Heart left ventricle (tissue), 13 donors: ENCODE results near the gene REM2.

ENCODE experiments used
- POLR2A ChIP-seq, 2 donors: fragments of 450-650 bp; IDR thresholded peaks; one replicate each; pipeline ENCODE4 v1.6.1; 2017; ENCODE audit warnings: antibody characterized with exemption in 2 of 2, mild to moderate bottlenecking in 2 of 2, moderate library complexity in 2 of 2
- TF ChIP-seq, protein P1 (sequence below), 12 donors: fragments of 200-600 bp; sonication (generic) in 4 of 12; IDR thresholded peaks; one replicate each; pipeline versions ENCODE4 v1.5.0 to v1.8.0; 2018 to 2022; ENCODE audit warnings: antibody characterized with exemption in 12 of 12, mild to moderate bottlenecking in 5 of 12
- donor health status: ischemic (EF 13 %, LVEDD 7.1; RV severe dilation, severe dysfunction).
- donor health status: DM: no; HTN: yes; CAD: no.
- donor health status: DM: no; HTN: no; CAD: no.
- donor health status: ischemic (EF 25% LVEDD 6.9; RV normal size, moderate dysfunction).
- donor health status: ischemic (EF 25% LVEDD 5.7; RV mildly dilated, moderate dysfunction).
- donor health status: ischemic (EF 35%, LVEDD 5.7; RV mildly dilated, moderate dysfunction).
- donor health status: nonischemic (EF 11% LVEDD 7.7; RV severe dilation, severe dysfunction).
- donor health status: DM: yes; HTN: yes; CAD: no.
- donor health status: PGD.
- donor health status: ischemic (EF 29% LVEDD 5.4; RV normal size, mild dysfunction).
- donor health status: nonischemic (EF 23%, LVEDD 6.1; RV moderate dilation, normal function).

DNA sequence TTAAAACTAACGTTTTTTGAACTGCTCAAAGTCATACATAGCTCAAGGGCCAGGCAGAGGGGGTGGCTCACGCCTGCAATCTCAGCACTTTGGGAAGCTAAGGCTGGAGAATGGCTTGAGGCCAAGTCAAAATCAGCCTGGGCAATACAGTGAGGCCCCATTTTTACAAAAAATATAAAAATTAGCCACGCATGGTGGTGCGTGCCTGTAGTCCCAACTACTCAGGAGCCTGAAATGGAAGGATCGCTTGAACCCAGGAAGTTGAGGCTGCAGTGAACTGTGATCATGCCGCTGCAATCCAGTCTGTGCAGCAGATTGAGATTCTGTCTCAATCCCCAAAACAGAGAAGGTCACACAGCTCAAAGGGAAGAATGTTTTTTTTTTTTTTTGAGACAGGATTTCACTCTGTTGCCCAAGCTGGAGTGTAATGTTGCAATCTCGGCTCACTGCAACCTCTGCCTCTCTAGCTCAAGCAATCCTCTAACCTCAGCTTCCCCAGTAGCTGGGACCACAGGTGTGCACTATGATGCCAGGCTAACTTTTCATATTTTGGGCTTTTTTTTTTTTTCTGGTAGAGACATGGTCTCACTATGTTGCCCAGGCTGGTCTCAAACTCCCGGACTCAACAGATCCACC lies 33.0 kb downstream of the REM2 start:
- TF ChIP-seq, protein P1, sequence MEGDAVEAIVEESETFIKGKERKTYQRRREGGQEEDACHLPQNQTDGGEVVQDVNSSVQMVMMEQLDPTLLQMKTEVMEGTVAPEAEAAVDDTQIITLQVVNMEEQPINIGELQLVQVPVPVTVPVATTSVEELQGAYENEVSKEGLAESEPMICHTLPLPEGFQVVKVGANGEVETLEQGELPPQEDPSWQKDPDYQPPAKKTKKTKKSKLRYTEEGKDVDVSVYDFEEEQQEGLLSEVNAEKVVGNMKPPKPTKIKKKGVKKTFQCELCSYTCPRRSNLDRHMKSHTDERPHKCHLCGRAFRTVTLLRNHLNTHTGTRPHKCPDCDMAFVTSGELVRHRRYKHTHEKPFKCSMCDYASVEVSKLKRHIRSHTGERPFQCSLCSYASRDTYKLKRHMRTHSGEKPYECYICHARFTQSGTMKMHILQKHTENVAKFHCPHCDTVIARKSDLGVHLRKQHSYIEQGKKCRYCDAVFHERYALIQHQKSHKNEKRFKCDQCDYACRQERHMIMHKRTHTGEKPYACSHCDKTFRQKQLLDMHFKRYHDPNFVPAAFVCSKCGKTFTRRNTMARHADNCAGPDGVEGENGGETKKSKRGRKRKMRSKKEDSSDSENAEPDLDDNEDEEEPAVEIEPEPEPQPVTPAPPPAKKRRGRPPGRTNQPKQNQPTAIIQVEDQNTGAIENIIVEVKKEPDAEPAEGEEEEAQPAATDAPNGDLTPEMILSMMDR (IDR thresholded peaks at IDR 0.05), result no peak
- no peak for TF ChIP-seq POLR2A (IDR thresholded peaks at IDR 0.05)
